T-helper 1 cell treated with Interleukin-12 subunit alpha and Interleukin-12 subunit beta and Interleukin-4 antibody, amounts not matched to agents 30 μg/mL and 1 μg/mL, for 36 hours (primary cell): Measurements from ENCODE around the gene STK4.

ENCODE experiments used
- H3K27ac Mint-ChIP-seq: one replicate; pipeline ENCODE4 v1.8.0; 2021; ENCODE audit warnings: mild to moderate bottlenecking, mixed read lengths
- H3K27me3 Mint-ChIP-seq: one replicate; pipeline ENCODE4 v1.8.0; 2021; ENCODE audit warnings: low read depth, mixed read lengths
- H3K36me3 Mint-ChIP-seq: one replicate; pipeline ENCODE4 v1.8.0; 2021; ENCODE audit warnings: low read depth, mixed read lengths
- H3K4me1 Mint-ChIP-seq: one replicate; pipeline ENCODE4 v1.8.0; 2021; ENCODE audit warnings: low read depth, mixed read lengths
- H3K4me3 Mint-ChIP-seq: one replicate; pipeline ENCODE4 v1.8.0; 2021; ENCODE audit warnings: mild to moderate bottlenecking, moderate library complexity, mixed read lengths
- H3K9me3 Mint-ChIP-seq: one replicate; pipeline ENCODE4 v1.8.0; 2021; ENCODE audit warnings: mixed read lengths

The STK4 gene

GRCh38 chr20:44966030-44966961, at the start of gene STK4:
Gene STK4, plus strand, starts transcription at chr20:44966512. Its CDS starts 57 bp downstream, at chr20:44966569.
- peak within 1 kb of the TSS; percentile 90 for H3K4me3 Mint-ChIP-seq
- peak within 1 kb of the TSS; percentile 76 for H3K27ac Mint-ChIP-seq
- H3K36me3 Mint-ChIP-seq: peaks cover 27% of the 10 kb centered on the region
- H3K27me3 Mint-ChIP-seq: no peaks in the 10 kb centered on the region
- no peaks in the 10 kb centered on the region for H3K9me3 Mint-ChIP-seq
- H3K4me1 Mint-ChIP-seq: peaks cover 58% of the 10 kb centered on the region

DNA sequence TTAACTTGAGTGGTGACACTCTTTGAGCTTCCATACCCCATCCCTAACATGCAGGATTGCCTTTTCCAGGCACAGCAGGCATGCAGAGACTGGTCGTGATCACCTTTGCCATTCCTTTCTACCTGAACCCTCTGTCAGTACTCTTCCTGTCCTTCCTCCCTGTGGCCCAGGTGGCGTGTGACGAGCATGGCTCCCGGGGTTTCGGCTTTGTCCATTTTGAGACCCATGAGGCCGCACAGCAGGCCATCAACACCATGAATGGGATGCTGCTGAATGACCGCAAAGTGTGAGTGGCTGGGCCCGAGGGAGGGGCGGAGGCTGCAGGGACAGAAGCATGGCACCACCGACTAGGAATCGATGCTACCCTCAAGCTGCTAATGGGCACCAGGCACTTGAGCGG, 49.7 kb upstream of the STK4 start:
- no peaks in the 10 kb centered on the region for H3K9me3 Mint-ChIP-seq
- peaks cover 15% of the 10 kb centered on the region for H3K4me1 Mint-ChIP-seq
- no peak overlapping the region for H3K27ac Mint-ChIP-seq
- peaks cover 19% of the 10 kb centered on the region for H3K36me3 Mint-ChIP-seq
- H3K4me3 Mint-ChIP-seq: no peak overlapping the region
- H3K27me3 Mint-ChIP-seq: no peaks in the 10 kb centered on the region

GRCh38 chr20:44917399-44917798, 48.9 kb upstream of the STK4 start:
- H3K36me3 Mint-ChIP-seq: peaks cover 18% of the 10 kb centered on the region
- H3K4me3 Mint-ChIP-seq: no peak overlapping the region
- no peaks in the 10 kb centered on the region for H3K27me3 Mint-ChIP-seq
- H3K4me1 Mint-ChIP-seq: peaks cover 13% of the 10 kb centered on the region
- no peak overlapping the region for H3K27ac Mint-ChIP-seq
- H3K9me3 Mint-ChIP-seq: no peaks in the 10 kb centered on the region

GRCh38 chr20:44918342-44918741, 48.0 kb upstream of the STK4 start:
- H3K4me3 Mint-ChIP-seq: no peak overlapping the region
- peaks cover 16% of the 10 kb centered on the region for H3K36me3 Mint-ChIP-seq
- H3K4me1 Mint-ChIP-seq: peaks cover 11% of the 10 kb centered on the region
- no peaks in the 10 kb centered on the region for H3K27me3 Mint-ChIP-seq
- no peak overlapping the region for H3K27ac Mint-ChIP-seq
- H3K9me3 Mint-ChIP-seq: no peaks in the 10 kb centered on the region

- Mint-ChIP-seq H3K9me3 (no peaks in the 10 kb centered on the region), H3K27ac (no peak overlapping the region), H3K4me1 (peaks cover 10% of the 10 kb centered on the region), H3K36me3 (peaks cover 13% of the 10 kb centered on the region), H3K4me3 (no peak overlapping the region), H3K27me3 (no peaks in the 10 kb centered on the region)
Measured at GRCh38 chr20:44918761-44919160, 47.6 kb upstream of the STK4 start.

DNA sequence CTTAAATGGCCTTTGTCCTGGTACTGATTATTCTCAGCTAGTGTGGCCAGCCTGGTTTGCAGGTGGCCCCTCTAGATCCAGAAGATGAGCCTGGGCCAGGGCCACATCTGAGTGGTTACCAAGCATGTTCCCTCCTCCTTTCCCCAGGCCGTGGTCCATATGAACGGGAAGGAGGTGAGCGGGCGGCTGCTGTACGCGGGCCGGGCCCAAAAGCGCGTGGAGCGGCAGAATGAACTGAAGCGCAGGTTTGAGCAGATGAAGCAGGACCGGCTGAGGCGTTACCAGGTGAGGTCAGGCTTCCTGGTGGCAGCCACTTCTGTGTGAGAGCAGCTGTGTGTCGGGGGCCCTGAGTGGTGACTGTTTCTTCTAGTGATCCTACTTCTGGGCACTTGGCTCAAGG, 44.9 kb upstream of the STK4 start:
- Mint-ChIP-seq H3K27me3 (no peaks in the 10 kb centered on the region), H3K4me1 (no peaks in the 10 kb centered on the region), H3K27ac (no peak overlapping the region), H3K9me3 (no peaks in the 10 kb centered on the region), H3K4me3 (no peak overlapping the region), H3K36me3 (peaks cover 13% of the 10 kb centered on the region)

DNA sequence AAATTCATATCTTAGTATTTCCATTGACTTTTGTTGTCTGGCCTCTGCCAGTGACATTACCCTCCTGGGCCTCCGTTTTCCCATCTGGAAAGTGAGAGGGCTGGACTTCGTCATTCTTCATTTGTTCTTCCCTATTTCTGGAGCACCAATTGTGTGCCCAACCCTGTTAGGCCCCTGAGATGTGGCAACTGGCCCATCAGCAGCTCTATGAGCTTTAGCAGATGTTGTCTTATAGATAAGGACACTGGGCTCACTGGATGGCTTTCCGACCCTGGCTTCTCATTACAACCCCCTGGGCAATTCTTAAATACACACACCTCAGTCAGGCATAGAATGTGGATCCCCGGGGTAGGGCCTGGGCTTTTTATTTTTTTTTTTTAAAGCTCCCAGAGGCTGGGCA, 41.8 kb upstream of the STK4 start:
- no peaks in the 10 kb centered on the region for H3K9me3 Mint-ChIP-seq
- no peak overlapping the region for H3K27ac Mint-ChIP-seq

DNA sequence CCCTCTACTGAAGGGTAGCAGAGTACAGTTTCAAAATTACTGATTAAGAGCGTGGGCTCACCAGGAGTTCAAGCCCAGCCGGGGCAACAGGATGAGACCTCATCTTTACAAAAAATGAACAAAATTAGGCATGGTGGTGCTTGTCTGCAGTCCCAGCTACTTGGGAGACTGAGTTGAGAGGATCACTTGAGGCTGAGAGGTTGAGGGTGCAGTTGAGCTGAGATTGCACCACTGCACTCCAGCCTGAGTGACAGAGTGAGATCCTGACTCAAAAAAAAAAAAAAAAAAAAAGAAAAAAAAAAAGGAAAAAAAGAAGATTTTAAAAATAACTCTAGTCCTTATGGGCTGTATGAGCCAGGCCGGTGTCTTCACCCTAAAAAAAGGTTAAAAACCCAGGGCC, 37.7 kb upstream of the STK4 start:
- H3K9me3 Mint-ChIP-seq: no peaks in the 10 kb centered on the region
- H3K4me1 Mint-ChIP-seq: no peaks in the 10 kb centered on the region
- H3K36me3 Mint-ChIP-seq: peaks cover 13% of the 10 kb centered on the region
- H3K4me3 Mint-ChIP-seq: no peak overlapping the region
- H3K27ac Mint-ChIP-seq: no peak overlapping the region
- no peaks in the 10 kb centered on the region for H3K27me3 Mint-ChIP-seq

More for the DNA sequence above, 41.8 kb upstream of the STK4 start:
- Mint-ChIP-seq H3K4me3 (no peak overlapping the region), H3K4me1 (no peaks in the 10 kb centered on the region), H3K27me3 (no peaks in the 10 kb centered on the region), H3K36me3 (peaks cover 7% of the 10 kb centered on the region)

DNA sequence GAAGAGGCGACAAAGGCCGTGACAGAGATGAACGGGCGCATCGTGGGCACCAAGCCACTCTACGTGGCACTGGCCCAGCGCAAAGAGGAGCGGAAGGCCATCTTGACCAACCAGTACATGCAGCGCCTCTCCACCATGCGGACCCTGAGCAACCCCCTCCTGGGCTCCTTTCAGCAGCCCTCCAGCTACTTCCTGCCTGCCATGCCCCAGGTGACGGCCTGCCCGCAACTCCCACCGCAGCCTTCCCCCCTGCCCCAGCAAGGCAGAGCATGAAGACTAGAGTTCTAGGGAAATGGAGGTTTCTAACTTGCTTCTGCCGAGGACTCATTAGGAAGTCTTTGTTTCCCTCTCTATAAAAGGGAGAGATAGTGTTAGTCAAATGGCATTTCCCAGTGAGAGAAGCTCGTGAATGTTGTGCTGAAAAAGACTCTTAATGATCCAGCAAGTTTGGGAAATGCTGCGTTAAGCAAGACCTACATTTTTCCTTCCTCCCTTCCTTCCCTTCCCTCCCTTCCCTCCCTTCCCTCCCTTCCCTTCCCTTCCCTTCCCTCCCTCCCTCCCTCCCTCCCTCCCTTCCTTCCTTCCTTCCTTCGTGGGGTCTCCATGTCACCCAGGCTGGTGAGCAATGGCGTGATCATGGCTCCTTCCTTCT, 35.7 kb upstream of the STK4 start:
- H3K9me3 Mint-ChIP-seq: no peaks in the 10 kb centered on the region
- no peak overlapping the region for H3K27ac Mint-ChIP-seq
- no peak overlapping the region for H3K4me3 Mint-ChIP-seq
- no peaks in the 10 kb centered on the region for H3K4me1 Mint-ChIP-seq
- H3K27me3 Mint-ChIP-seq: no peaks in the 10 kb centered on the region
- peaks cover 13% of the 10 kb centered on the region for H3K36me3 Mint-ChIP-seq

GRCh38 chr20:44931911-44932310, 34.4 kb upstream of the STK4 start:
- Mint-ChIP-seq H3K36me3 (peaks cover 13% of the 10 kb centered on the region), H3K27ac (no peak overlapping the region), H3K4me1 (no peaks in the 10 kb centered on the region), H3K9me3 (no peaks in the 10 kb centered on the region), H3K27me3 (no peaks in the 10 kb centered on the region), H3K4me3 (no peak overlapping the region)

GRCh38 chr20:44932916-44933315, 33.4 kb upstream of the STK4 start:
- no peak overlapping the region for H3K27ac Mint-ChIP-seq
- H3K27me3 Mint-ChIP-seq: no peaks in the 10 kb centered on the region
- H3K9me3 Mint-ChIP-seq: no peaks in the 10 kb centered on the region
- H3K36me3 Mint-ChIP-seq: peaks cover 15% of the 10 kb centered on the region
- no peaks in the 10 kb centered on the region for H3K4me1 Mint-ChIP-seq
- no peak overlapping the region for H3K4me3 Mint-ChIP-seq

GRCh38 chr20:44936510-44936909, 29.8 kb upstream of the STK4 start:
- Mint-ChIP-seq H3K36me3 (peaks cover 17% of the 10 kb centered on the region), H3K27ac (no peak overlapping the region), H3K9me3 (no peaks in the 10 kb centered on the region), H3K4me3 (no peak overlapping the region), H3K27me3 (no peaks in the 10 kb centered on the region), H3K4me1 (no peaks in the 10 kb centered on the region)

GRCh38 chr20:44938637-44939036, 27.7 kb upstream of the STK4 start:
- no peaks in the 10 kb centered on the region for H3K27me3 Mint-ChIP-seq

DNA sequence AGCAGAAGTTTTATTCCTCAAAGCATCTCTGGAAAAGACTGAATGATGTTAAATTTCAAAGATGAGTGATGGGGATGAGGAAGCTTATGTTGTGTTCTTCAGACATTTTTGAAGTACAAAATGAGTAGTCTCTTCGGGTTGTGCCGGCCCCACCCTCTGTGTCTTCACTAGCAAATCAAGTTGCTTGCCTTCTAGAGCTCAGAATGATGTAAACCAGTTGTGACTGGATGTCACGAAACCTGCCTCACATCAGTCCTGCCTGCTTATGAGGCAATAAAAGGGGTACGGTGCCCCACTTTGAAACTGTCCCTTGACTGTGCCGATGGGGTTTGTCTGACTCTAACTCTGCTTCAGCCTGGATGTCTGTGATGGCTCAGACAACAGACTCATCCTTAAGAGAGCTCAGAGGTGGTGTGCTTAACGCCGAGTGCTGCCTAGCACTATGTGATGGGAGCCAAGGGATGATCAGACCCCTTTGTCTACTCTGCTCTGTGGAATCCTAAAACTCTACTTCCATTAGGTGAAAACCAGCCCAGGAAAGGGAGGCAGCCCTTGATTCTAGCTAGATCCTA, 25.1 kb upstream of the STK4 start:
- Mint-ChIP-seq H3K4me3 (no peak overlapping the region), H3K4me1 (no peaks in the 10 kb centered on the region), H3K36me3 (peaks cover 36% of the 10 kb centered on the region), H3K27me3 (no peaks in the 10 kb centered on the region), H3K9me3 (no peaks in the 10 kb centered on the region), H3K27ac (no peak overlapping the region)

More at GRCh38 chr20:44938637-44939036, 27.7 kb upstream of the STK4 start:
- Mint-ChIP-seq H3K9me3 (no peaks in the 10 kb centered on the region), H3K27ac (no peak overlapping the region), H3K36me3 (peaks cover 26% of the 10 kb centered on the region), H3K4me3 (no peak overlapping the region), H3K4me1 (no peaks in the 10 kb centered on the region)
